AG09319 (cell line): Measurements from ENCODE around the gene ASPN.

Experiments
- DNase-seq: peaks from one replicate; pipeline ENCODE4 v3.0.0-alpha.2; 2010; ENCODE audit warnings: low read depth; ENCODE audit errors: extremely low read depth
- CTCF ChIP-seq: IDR thresholded peaks from 2 replicates; pipeline ENCODE4 v1.5.1; 2011; ENCODE audit warnings: low read depth, mild to moderate bottlenecking, inconsistent platforms, low read length, moderate library complexity

ASPN gene

GRCh38 chr9:92513349-92513748 lies 31.0 kb upstream of the ASPN start:
- no peak for TF ChIP-seq CTCF
- no peak for DNase-seq

- no peak for DNase-seq
- TF ChIP-seq CTCF = no peak
Measured at GRCh38 chr9:92512622-92513021, 30.3 kb upstream of the ASPN start.

- no peak for DNase-seq
- no peak for TF ChIP-seq CTCF
Measured at GRCh38 chr9:92510747-92511146, 28.4 kb upstream of the ASPN start.

- no peak for DNase-seq
- no peak for TF ChIP-seq CTCF
Measured at GRCh38 chr9:92509050-92509449, 26.7 kb upstream of the ASPN start.

- DNase-seq = no peak
- no peak; the same call in 1 of the 2 replicates for TF ChIP-seq CTCF
Measured at GRCh38 chr9:92508018-92508820, 25.9 kb upstream of the ASPN start.

- no peak for TF ChIP-seq CTCF
- DNase-seq = no peak
Measured at GRCh38 chr9:92507496-92507895, 25.2 kb upstream of the ASPN start.

GRCh38 chr9:92507005-92507404 lies 24.7 kb upstream of the ASPN start:
- no peak for DNase-seq
- no peak for TF ChIP-seq CTCF
